Dermis microvascular lymphatic vessel endothelial cell (primary cell): ENCODE results near the gene CPSF4L. TPM values are rescaled to one million over a fixed set of nuclear protein-coding genes. Genes with fewer than 3 reads are reported as not detected.

ENCODE experiments used
- DNase-seq, 2 donors: peaks; one replicate each; pipeline versions ENCODE4 v3.0.0 to v3.0.0-alpha.2; 2010; ENCODE audit warnings: low read depth in 2 of 2
- total RNA-seq: library from RNA; depleted of rRNA; stranded (reverse); fragments of >200 nt; gene quantifications from 2 replicates; pipeline ENCODE4 v1.2.1, GENCODE V29; 2014

Gene CPSF4L
- total RNA-seq, 1 donor from 2014 or later = not detected

GRCh38 chr17:73289549-73290254 lies 28.0 kb upstream of the CPSF4L start:
- no peak for DNase-seq

DNA sequence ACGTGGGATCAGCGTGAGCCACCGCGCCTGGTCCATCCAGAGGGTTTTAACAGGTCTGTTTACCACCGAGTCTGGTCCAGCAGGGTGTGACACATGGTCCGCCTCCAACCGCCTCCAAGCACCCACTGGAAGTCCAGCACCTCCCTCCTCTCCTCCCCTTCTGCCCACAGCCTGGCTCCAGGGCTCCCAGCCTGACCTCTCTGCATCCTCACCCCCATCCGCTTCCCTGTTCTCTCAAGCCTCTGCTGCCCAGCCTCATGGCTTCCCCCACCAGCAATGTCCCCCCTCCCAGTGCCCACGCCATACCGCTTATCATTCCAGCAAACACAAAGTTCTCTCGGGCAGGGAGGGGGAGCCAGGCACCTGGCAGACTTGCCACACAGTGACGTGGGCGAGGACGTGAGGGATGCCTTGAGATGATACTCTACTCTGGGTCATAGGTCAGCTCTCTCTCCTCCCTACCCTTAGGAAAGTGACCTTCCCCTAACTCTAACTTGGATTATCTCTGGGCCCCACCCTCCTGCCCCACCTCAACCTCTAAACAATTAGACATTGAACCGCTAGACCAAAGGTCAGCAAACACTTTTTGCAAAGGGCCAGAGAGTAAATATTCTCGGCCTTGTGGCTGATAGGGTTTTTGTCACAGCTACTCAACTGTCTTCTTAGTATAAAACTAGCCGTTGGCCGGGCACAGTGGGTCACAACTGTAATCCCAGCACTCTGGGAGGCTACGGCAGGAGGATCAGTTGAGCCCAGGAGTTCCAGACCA lies 27.0 kb upstream of the CPSF4L start:
- no peak for DNase-seq

GRCh38 chr17:73286863-73287296 lies 25.2 kb upstream of the CPSF4L start:
- peak in 1 of 2 donors; percentile 50 for DNase-seq

DNA sequence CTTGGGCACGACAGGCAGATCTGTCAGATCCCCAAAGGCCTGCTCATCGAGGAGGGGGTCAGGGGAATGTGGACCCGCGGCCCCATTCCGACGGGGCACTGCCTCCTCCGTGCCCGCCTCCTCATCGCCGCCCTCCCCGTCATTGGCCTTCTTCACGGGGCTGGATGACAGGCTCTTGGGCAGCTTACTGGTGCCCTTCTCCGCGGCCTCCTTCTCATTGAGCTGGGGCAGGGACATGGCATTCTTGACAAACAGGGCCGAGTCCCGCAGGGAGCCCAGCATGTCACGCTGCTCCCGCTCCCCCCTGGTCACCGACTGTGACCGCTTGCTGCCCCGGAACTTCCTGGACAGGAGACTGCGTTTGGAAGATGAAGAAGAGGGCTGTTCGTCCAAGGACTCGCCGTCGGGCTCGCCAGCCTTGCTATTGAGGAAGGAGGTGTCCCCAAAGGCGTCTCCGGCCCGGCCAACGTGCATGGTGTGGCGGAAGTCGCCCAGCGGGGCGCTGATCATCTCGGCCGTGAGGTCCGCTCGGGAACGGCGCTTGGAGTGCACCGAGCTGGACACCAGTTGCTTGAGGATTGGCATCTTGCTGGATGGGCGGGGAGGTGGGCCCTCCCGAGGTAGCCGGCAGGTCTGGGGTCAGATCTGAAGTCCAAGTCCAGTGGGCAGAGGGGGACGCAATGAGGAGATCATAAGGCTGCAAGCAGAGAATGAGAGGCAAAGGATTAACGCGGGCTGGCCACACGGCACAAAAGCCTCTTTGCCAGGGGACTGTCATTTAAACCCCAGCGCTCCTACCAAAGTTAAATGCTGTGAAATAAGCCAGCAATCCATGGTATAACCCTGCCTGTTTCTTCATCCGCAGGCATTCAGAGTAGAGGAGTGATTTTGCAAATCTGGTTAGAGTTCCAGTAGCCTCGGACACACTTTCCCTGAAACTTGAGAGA lies 24.5 kb upstream of the CPSF4L start:
- no peak for DNase-seq

GRCh38 chr17:73285603-73285908 lies 23.9 kb upstream of the CPSF4L start:
- DNase-seq = no peak

DNA sequence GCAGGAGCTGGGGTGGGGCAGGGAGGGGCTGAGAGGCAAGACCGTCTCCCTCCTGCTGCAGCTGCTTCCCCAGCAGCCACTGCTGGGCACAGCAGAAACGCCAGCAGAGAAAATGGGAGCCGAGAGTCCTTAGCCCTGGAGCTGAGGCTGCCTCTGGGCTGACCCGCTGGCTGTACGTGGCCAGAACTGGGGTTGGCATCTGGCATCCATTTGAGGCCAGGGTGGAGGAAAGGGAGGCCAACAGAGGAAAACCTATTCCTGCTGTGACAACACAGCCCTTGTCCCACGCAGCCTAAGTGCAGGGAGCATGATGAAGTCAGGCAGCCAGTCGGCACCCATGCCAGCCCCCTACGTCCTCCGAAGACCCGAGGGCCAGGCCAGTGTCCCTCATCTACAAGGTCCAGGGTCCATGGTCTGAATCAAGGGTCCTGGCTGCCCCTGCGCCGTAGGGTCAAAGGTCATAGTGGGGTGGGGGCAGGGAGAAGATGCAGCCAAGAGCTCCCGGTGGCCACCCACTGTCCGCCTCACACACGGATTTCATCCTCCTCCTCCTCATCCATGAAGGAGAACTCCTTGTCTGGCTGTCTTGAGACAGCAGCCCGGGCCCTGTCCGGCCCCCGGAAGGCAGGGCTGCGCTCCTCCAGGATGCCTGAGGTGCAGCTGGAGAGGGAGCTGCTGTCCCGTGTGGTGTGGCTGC lies 23.4 kb upstream of the CPSF4L start:
- DNase-seq = no peak

DNA sequence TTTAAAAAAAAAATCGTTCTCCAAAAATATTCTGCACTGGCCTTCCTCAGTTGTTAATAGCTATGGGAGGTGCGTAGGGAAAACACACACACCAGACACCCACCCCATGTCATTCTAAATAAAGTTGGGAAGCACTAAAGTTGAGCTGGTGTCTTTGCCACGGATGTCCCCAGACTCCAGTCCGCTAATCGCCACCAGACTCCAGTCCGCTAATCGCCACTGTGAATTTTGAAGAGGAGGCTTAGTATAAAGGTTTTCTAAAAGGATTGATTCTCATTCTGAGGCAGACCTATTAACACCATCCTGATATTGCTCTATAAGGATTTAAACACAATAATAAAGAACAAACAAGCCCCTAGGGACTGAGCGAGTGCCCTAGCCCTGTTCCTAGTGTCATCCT lies 22.7 kb upstream of the CPSF4L start:
- DNase-seq = no peak

DNA sequence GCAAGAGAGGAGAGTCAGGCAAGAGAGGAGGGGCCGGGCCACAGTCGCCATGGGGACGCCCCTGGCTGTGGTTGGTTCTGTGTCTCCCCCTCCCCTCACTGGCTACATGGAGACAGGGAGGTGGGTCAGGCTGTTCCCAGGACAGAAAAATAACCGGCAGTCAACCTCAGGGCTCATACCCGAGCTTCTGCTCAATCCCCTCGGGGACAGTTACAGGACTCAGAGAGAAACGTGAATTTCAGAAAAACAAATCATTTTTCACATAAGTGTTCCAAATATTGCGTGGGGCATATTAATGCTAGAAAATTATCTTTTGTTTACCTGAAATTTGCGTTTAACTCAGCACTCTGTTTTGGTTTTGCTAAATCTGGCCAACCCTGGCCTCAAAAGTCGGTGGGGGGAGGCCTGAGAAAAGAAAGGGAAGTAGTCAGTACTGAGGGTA lies 22.2 kb upstream of the CPSF4L start:
- DNase-seq = no peak

DNA sequence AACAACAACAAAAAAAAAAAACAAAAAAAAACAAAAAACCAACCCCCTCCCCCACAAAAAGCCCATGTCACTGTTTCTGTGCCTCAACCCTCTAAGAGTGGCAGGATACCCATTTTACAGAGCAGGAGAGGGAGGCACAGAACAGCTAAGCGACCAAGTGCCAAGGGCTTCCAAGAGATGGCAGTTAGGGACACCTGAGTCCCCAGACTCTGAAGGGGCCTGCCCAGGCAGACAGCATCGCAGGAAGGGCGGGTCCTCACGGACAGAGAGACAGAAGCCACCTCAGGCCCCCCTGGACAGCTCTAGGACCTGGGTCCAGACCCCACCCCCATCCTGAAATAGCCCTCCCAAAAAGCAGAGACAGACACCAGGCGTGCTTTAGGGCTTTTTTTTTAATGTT lies 21.6 kb upstream of the CPSF4L start:
- no peak for DNase-seq

- DNase-seq = no peak
Measured at GRCh38 chr17:73282629-73283028, 20.9 kb upstream of the CPSF4L start.

DNA sequence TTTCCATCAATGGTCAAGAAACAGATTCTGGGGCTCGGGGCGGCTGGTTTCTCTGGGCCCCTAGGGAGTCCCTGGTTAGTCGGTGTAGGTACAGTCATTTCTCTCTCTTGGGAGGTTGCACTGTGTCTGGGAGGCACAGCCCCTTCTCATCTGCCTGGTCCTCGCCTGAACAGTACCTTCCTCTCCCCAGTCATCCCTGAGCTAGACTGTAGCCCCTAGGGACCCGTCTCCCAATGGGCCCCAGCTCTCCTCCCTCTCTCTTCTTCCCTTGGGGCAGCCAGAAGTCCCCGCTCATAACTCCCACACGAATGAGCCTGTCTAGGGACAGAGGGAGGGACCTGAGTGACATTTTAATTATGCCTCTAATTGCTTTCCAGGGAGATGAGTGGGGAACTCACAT lies 20.2 kb upstream of the CPSF4L start:
- DNase-seq = no peak

DNA sequence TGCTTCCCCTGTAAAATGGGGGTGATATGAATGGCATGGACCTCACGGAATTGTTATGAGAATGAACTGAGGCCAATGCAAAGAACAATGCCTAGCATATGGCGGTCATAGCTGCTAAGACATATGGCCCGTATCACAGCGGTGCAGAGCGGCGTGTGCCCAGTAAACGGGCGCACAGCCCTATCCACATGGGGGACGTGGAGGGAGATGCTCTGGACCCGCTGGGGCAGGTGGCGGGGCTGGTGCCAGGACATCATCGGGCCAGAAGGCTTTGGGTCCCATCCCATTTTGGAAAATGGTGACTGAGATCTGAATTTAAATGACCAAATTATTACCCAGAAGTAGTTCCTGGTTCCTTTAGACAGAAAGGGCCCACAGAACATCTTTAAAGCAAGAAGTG lies 18.5 kb upstream of the CPSF4L start:
- no peak for DNase-seq

- DNase-seq = no peak
Measured at GRCh38 chr17:73279704-73280103, 18.0 kb upstream of the CPSF4L start.

GRCh38 chr17:73278465-73279453 lies 17.1 kb upstream of the CPSF4L start:
- no peak for DNase-seq

DNA sequence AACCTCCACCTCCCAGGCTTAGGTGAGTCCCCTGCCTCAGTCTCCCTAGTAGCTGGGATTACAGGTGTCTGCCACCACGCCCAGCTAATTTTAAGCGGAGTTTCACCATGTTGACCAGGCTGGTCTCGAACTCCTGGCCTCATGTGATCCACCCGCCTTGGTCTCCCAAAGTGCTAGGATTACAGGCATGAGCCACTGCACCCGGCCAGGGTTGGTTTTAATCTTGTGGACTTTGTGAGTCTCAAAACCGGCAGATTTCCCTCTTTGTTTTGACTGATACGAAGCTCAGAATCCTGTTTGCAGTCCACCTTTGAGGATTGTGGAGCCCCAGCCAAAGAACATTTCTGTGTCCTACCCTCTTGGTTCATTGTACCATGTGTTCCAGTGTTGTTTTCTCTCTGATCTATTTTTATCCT lies 16.4 kb upstream of the CPSF4L start:
- DNase-seq = peak; percentile 17 to 47

DNA sequence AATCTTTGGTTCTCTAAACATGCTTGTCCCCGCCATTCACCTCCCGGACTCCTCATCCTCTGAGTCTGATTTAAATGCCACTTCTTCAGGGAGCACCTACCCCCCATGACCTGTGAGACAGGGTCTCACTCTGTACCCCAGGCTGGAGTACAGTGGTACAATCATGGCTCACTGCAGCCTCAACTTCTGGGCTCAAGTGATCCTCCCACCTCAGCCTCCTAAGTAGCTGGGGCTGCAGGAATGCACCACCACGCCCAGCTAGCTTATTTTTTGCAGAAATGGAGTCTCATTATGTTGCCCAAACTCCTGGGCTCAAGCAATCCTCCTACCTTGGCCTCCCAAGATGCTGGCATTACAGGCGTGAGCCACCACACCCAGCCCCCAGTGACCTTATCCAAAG lies 12.8 kb upstream of the CPSF4L start:
- no peak for DNase-seq

DNA sequence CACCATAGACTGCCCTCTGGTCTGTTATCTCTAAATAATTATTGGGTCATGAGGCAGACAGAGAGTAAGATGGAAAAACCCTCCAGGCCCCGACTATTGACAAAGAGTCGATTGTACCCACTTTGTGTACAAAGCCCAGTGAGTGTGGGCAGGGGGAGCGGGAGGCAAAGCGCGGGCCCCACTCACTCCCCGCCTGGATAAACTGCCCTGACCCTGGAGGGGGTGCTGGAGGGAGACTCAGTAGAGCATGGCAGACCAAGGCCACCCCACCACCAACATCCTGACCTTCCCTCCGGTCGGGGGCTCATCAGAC lies 11.2 kb upstream of the CPSF4L start:
- DNase-seq = no peak

GRCh38 chr17:73271072-73271471 lies 9.4 kb upstream of the CPSF4L start:
- no peak for DNase-seq

DNA sequence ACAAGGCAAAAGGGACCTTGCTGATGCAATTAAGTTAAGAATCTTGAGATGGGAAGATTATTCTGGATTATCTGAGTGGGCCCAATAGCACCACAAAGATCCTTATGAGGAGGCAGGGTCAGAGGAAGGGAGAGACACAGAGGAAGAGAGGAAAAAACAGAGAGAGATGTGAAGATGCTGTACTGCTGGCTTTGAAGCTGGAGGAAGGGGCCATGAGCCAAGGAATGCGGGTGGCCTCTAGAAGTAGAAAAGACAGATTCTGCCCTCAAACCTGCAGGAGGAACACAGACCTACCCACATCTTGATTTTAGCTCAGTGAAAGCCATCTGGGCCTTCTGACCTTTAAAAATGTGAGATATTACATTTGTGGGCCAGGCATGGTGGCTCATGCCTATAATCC lies 8.1 kb upstream of the CPSF4L start:
- no peak for DNase-seq

- no peak for DNase-seq
Measured at GRCh38 chr17:73269329-73269615, 7.6 kb upstream of the CPSF4L start.
